ENCODE results near the gene MRPS7.
"Not testable (repeated sequence)": the region's sequence is repeated elsewhere in the genome, so short reads cannot be mapped to it uniquely, and the experiment has no call there.

The MRPS7 gene

DNA sequence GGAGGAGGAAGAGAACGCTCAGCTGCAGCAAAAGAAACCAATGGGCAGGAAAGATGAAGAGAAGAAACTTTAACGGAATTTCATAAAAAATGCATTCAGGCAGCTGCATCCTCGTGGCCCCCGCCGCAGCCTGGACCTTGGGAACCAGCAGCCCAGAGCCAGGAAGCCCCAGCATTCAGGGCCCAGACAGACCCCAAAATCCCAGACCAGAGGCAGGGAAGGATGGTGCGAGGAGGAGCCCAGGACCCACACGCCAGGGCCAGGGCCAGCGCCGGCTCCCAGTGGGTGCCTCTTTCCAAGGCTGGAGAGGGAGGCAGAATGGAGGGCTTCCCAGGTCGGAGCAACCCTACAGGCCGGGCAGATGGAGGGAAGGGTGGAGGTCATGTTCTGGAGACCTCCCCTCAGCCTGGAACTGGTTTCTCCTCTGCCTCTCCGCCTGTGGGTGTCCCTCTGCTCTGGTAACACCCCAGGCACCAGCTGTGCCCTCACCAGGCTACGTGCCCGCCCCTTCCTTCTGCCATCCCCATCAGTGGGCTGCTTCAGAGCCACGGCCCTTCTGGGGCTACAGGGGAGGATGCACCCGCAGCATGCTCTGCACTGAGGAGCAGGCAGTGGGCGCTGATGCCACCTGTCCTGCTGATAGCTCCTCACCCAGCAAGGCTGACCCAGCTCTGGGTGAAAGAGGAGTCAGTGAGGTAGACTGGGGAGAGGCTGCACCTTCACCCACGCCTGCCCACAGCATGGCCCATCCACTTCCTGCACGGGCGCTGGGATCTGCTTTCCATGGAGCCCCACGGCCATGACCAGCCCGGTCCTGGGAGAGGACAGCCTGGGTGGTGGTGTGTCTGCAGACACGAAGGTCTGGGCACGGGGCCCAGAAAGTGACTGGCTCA is 10.5 kb downstream of the MRPS7 start:
- DNase-seq, result no peak

DNA sequence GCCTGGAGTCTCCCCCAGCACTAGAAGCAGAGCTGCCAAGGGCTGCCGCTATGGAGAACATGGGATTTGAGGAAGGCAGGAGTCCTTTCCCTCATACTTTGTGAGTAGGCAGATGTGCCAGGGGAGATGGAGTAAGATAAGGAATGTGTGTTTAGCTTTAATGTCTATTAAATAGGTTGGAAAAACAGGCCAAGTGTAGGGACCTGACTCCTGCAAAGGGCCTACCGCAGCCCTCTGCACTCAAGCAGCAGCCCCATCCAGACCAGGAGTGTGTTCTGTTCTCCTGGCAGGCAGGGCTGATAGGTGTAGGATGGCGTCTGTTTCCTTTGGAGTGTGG is 11.1 kb downstream of the MRPS7 start:
- no peak for DNase-seq

DNA sequence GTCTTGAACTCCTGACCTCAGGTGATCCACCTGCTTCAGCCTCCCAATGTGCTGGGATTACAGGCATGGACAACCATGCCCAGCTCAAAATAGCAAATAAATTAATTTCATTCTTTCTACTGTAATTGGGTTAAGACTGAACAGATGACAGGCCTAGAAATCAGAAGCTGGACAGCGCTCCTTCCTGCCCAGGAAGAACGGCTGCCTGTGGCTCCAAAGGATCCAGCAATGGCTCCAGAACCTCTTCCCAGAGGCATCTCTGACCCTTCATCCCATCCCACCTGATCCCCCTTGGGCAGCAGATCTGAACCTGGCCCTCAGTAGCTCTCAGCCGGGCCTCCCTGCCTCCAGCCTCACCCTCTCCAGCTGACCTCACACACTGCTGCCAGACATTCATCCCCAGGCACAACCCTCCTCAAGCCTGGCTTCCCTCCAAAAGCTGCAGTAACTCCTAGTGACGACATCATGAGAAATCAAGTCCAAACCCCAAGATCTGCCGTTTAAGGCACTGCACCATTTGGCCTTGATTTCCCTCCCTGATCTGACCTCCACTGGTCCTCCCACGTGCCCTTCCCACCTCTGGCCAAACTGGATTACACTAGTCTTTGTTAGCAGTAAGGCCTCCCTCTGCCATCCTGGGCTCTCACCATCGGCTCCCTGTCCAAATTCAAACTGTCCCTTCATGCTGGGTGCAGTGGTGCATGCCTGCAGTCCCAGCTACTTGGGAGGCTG is 12.5 kb downstream of the MRPS7 start:
- no peak for DNase-seq

DNA sequence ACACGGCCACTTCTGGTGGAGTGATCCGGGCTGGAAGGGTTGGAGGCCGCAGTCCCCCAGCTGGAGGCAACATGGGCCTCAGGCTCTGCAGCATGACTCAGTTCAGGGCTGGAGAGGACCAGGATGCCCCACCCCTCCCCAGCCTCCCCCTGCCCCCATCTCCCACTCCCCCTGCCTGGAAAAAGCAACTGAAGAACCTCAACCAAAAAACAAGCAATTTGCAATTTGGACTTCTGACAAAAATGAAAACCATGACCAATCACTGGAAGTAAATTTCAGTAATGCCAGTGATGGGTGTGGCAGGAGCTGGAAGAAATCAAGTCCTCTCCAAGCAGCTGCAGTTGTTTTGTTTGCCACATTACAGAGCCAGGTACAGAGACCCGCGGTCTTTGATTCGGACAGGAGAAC is 16.0 kb downstream of the MRPS7 start:
- no peak for DNase-seq

DNA sequence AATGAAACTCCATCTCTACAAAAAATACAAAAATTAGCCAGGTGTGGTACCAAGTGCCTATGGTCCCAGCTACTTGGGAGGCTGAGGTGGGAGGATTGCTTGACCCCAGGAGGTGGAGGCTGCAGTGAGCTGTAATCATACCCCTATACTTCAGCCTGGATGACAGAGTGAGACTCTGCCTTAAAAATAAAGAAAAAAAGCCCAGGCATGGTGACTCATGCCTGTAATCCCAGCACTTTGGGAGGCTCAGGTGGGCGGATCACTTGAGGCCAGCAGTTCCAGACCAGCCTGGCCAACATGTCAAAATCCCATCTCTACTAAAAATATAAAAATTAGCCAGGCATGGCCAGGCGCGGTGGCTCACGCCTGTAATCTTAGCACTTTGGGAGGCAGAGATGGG is 18.5 kb downstream of the MRPS7 start:
- not testable (repeated sequence) for DNase-seq

DNA sequence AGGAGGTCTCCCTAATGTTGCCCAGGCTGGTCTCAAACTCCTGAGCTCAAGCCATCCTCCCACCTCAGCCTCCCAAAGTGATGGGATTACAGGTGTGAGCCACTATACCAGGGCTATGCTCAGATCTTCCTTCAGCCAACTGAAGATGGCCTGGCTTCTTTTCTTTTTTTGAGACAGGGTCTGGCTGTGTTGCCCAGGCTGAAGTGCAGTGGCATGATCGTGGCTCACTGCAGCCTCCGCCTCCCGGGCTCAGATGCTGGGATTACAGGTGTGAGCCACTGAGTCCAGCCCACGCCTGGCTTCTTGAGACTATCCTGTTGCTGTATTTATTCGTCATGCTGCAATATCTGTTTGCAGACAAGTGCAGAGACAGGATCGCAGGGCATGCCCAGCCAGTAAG is 23.4 kb downstream of the MRPS7 start:
- no peak for DNase-seq

DNA sequence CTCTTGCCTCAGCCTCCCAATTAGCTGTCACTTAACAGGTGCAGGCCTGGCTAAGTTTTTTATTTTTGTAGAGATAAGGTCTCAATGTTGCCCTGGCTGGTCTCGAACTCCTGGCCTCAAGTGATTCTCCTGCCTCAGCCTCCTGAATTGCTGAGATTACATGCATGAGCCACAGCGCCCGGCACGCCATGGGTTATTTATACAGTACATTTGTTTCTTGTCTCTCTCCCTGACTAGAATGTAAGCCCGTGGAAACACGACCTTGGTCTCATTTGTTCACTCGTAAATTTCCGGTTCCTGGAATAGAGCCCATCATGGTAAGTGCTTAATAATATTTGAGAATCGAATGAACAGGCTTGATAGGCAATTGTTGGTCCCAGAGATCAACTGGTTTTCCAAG is 25.5 kb downstream of the MRPS7 start:
- no peak for DNase-seq

DNA sequence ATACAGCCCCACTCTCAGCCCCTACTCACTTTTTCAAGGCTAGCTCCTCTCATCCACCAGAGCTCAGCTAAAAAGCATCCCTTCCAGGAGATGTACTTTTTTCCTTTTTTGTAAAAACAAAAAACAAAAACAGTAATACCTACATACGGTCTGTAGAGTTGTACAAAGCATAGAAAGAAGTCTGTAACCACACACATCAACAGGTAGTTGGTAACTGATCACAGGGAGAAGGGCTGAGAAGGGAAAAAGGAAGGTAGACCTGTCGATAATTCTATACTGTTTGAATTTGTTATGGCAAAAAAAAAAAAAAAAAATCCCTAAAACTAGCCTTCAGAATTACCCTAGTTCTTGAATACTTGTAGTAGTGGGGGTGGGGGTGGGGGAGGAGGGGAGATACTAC is 26.7 kb downstream of the MRPS7 start:
- DNase-seq, result no peak

DNA sequence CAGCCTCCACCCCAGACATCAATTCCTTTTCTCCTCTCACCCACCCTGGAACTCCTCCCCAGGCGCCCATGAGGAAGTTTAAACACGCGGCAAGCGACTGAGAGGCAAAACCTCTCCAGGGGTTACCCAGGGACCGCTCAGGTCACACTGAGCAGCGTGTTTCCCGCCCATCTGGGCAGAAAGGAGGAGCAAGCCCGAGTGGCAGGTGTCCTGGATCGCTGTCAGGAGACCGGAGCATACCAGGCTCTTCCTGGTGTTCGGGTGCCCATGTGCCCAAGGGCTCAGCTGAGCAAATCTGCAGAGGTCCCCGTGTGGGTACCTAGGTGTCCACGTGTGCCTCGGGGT is 27.1 kb downstream of the MRPS7 start:
- DNase-seq, result no peak

DNA sequence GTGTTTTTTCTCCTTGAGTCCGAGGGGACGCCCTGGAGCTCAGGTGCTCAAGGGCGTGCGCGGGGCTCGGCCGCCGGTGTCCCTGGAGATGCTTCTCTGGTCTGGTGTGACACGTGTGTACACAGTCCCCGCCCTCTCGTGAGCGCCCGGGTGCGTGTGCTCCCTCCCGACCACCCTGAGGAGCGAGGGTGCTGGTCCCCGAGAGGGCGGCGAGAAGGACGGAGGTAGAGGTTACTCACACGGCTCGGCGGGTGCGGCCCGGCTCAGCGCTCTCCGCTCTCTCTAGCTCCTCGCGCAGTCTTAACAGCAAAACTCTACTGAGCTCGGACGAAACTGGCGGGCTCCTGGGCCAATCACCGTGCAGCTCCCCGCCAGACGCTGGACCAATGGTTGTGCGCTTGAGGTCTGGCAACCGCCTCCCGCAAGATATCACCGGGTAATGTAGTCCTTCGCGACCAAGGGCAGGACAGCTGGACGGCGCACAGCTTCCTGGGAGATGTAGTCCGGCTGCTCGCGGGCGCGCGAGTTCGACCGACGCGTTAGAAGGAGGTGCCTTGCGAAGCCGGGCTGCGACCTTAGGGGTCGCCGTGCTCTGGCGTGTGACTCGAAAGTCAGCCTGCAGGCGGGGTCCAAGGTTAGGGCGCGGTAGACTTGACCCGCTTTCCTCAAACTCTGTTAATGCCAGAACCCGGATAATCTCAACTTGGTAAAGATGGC is 27.6 kb downstream of the MRPS7 start, which contains the start of gene SLC25A19:
Gene SLC25A19 (minus strand): TSS at position 319 of the 717 bp plus-strand sequence. CDS start 2,669 bp downstream, outside the sequence.
- DNase-seq, result peak; percentile 86

DNA sequence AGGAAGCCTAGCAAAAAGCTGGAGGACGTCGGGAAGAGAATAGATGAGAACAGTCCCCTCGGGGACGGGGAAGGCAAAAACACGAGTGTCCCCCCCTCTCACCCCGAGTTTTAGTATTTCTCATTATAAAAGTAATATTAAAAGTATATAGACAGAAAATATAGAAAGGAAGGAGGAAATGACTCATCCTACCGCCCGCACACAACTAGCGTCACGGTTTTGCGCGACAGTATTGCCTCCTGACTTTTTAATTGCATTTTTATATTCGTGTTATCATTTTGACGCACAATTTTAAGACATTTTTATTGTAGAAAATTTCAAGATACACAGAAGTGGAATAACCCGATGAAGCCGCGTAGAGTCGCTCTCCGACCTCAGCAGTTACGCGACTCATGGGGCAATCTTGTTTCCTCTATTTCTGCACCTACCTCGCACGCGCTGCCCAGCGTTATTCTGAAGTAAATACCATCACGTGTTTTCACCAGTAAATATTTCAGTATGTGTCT is 28.2 kb downstream of the MRPS7 start:
- DNase-seq, result no peak

DNA sequence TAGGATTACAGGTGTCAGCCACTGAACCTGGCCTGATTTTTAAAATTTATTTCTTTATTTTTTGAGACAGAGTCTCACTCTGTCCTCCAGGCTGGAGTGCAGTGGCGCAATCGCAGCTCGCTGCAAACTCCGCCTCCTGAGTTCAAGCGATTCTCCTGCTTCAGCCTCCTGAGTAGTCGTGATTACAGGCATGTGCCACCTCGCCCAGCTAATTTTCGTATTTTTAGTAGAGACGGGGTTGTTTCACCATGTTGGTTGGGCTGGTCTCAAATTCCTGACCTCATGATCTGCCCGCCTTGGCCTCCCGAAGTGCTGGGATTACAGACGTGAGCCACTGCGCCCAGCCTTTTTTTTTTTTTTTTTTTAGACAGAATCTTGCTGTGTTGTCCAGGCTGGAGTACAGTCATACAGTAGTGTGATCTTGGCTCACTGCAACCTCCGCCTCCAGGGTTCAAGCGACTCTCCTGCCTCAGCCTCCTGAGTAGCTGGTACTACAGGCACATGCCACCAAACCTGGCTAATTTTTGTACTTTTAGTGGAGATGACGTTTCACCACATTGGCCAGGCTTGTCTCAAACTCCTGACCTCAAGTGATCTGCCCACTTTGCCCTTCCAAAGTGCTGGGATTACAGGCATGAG is 31.2 kb downstream of the MRPS7 start:
- DNase-seq, result not testable (repeated sequence)

DNA sequence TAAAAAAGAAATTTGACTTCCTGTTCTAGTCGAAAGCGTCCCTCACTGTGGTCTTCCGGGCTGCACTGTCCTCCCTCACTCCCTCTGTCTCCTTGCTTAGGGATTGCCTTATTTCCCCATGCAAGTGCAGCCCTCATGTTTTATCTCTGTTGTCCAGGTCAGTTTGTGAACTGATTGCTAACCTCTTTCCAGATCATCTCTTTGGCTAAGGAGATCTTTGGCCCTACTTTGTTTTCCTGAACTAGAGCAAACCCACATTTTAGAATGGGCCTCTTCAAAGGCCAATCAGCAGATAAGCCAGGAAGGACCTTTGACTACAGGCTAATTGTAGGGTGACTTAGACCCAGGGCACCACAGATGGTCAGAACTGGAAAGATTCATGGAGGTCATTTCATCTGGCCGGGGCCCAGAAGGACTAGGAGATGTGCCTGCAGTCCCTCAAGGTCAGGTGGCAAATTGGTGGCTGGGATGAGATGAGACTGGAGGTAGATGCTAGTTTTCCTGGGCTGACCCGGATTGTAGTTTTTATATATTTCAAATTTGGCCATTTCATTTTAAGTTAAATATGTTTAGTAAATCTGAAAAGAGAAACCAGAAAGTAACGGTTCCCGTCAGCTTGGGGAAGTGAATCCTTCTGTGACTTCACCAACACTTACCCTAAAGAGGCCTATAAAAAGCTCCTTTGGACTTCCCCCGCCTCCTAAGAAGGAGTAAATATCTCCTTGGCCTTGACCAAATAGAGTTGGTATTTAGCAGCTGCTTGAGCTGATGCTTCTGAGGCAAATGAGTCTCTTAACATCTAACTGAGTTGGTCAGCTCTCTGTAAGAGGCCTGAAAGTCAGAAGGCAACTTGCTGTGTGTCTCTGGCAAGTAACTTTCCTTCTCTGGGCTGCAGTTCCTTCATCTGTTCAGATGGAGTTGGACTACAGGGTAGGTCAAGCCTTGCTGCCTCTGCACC is 33.8 kb downstream of the MRPS7 start:
- DNase-seq, result no peak

DNA sequence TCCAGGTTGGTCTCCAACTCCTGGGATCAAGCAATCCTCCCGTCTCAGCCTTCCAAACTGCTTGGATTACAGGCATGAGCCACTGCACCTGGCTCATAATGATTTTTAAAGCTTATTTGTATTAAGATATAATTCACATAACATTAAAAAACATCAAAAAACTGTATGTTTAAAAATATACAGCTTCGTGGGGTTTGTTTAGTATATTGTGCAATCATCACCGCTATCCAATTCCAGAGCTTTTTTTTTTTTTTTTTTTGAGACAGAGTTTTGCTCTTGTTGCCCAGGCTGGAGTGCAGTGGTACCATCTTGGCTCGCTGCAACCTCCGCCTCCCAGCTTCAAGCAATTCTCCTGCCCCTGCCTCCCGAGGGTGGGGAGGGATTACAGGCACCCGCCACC is 38.6 kb downstream of the MRPS7 start:
- DNase-seq, result no peak

DNA sequence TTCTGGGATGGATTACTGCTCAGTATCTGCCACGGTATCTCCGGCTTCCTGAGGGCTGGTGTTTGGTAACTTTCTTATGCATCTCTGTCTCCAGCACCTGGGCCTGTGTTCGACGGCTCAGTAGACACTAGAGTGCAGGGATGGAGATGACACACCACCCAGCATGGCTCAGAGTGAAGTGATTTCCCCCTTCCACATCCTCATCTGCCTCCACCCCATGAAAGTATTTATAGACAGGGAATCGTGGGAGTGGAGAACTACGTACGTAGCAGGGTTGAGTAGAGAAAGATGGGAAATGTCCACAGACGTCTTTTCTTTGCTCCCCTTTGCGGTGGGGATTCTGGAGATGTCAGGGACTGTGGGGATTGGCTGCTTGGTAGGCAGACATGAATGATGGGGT is 39.4 kb downstream of the MRPS7 start:
- no peak for DNase-seq

DNA sequence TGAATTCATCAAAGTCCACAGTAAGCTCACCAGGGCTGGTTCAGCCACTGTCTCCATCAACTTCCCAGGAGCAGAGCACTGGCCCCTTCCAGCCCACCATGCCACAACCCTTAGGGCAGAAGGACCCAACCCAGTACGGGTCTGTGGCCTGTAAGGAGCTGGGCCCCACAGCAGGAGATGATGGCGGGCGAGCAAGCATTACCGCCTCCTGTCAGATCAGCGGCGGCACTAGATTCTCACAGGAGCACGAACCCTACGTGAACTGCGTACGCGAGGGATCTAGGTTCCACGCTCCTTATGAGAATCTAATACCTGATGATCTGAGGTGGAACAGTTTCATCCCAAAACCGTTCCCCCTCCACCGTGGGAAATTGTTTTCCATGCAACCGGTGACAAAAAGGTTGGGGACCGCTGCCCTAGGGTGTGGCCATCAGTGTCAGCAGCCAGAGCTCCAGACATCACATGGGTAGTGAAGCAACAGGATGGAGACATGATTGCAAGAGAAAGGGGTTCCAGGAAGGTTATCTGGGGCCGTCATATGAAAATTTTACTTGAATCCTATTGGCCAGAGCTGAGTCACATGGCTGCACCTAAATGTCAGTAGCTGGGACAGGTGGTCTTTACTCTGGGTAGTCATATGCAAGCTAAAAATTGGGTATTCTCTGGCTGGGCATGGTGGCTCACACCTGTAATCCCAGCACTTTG is 40.0 kb downstream of the MRPS7 start:
- DNase-seq, result no peak

DNA sequence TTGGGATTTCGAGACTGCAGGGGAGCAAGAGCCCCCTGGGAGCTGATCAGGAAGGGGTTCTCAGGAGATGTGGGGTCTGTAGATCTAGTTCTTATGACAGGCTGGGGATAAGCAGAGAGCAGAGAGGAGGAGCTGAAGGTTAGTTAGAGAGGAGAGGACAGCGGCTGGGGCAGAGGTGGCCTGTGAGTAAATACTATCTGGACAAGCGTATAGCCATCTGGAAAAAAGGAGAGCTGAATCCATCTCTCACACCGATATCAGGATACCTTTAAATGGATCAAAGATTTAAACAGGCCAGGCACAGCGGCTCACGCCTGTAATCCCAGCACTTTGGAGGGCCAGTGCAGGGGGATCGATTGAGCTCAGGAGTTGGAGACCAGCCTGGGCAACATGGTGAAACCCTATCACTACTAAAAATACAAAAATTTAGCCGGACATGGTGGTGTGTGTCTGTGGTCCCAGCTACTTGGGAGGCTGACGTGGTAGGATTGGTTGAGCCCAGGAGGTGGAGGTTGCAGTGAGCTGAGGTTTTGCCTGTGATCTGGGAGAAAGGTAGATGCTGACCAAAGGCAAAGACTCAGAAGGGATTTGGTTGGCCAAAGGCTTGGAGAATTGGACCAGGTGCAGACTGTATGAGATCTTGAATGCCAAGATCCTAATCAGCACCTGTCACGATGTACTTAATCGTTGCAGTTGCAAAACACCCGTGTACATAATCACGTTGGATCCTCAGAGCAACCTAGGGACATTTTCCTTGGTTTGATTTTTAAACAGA is 46.5 kb downstream of the MRPS7 start:
- DNase-seq, result no peak

DNA sequence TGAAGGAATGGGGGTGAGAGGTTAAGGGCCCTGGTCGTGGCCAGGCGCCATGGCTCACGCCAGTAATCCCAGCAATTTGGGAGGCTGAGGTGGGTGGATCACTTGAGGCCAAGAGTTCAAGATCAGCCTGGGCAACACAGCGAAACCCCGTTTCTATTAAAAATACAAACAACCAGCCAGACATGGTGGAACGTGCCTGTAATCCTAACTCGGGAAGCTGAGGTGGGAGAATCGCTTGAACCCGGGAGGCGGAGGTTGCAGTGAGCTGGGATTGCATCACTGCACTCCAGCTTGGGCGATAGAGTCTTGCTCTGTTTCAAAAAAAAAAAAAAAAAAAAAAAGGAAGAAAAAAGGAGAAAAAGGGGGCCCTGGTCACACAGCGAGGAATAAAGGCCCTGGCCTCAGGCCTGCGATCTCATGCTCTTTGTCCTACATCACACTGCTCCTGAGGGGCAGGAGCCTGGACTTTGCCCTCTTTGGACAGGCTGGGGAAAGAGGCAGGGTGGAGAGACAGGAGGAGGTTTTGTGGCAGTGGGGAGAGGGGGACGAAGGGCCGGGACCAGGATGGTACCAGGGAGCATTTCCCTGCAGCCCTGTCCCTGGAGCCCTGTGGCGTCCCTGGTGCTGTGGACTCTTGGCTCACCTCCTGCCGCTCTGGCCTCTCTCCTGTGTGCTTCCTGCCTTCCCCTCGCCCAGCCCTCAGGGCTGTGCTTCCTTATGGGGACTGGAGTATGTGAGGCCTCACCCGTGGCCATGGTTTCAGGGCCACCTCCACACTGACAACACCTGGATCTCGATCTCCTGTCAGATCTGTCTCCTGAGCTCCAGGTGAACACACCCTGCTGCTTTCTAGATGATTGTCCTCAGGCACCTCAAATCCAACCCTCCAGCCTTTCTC is 47.3 kb downstream of the MRPS7 start:
- no peak for DNase-seq

DNA sequence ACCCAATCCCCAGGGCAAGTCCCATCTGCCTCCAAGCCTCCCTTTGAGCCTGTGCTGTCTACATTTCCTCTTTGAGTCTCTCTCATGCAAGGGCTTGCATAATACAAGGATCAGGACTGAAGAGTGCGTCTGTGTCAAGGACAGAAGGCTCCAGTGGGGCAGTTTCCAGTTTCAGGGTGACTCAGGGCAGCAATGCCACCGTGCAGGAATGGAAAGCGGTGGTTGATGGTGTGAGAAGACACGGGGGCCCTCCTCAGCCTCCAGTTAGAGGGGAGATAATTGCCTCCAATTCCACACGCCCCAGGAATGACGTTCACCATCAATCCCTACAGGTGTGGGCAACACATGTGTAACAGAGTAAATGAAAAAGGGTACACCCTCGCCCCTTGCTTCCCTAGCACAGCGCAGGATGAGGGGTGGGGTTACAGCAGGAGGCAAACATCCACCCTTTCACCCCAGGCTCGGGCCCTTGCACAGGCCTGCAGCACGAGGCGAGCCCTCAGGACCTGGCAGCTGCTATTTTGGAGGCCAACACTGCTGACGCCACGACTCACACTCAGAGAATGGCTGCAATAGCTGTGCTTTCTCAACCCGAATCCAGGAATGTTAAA is 52.4 kb downstream of the MRPS7 start:
- DNase-seq, result no peak
